ENCODE measurements around the gene ZNF655.
"Not testable (repeated sequence)": the region's sequence is repeated elsewhere in the genome, so short reads cannot be mapped to it uniquely, and the experiment has no call there.

ZNF655 gene

GRCh38 chr7:99560834-99561736, 2.6 kb downstream of the ZNF655 start:
- TF ChIP-seq CTCF (conservative IDR thresholded peaks at IDR 0.05; ENCODE audit: low read depth): no peak
- H3K27ac ChIP-seq: peak overlapping the region; percentile 92
- CTCF ChIA-PET: interaction anchor here (0.6 kb wide), 1 partner anchor 30 kb away, joined by 5 read pairs; no protein-coding TSS in a partner anchor
- POLR2A ChIA-PET (ENCODE audit: low non-redundant PET): no interaction called here
- DNase-seq (ENCODE audit: low spot score): peak; percentile 53

GRCh38 chr7:99561737-99562051, 3.3 kb downstream of the ZNF655 start:
- DNase-seq (ENCODE audit: low spot score): no peak
- ChIA-PET CTCF (no interaction called here), POLR2A (ENCODE audit: low non-redundant PET) (no interaction called here)
- no peak for TF ChIP-seq CTCF (conservative IDR thresholded peaks at IDR 0.05; ENCODE audit: low read depth)
- peak overlapping the region; percentile 92 for H3K27ac ChIP-seq

GRCh38 chr7:99562114-99562784, 3.8 kb downstream of the ZNF655 start:
- ChIA-PET CTCF (no interaction called here), POLR2A (ENCODE audit: low non-redundant PET) (no interaction called here)
- H3K27ac ChIP-seq: peak overlapping the region; percentile 92

GRCh38 chr7:99562832-99563231, 4.4 kb downstream of the ZNF655 start:
- TF ChIP-seq CTCF (conservative IDR thresholded peaks at IDR 0.05; ENCODE audit: low read depth): no peak
- POLR2A ChIA-PET (ENCODE audit: low non-redundant PET): no interaction called here
- CTCF ChIA-PET: no interaction called here
- peak overlapping the region; percentile 92 for H3K27ac ChIP-seq
- DNase-seq (ENCODE audit: low spot score): peak; percentile 98

More at GRCh38 chr7:99562114-99562784, 3.8 kb downstream of the ZNF655 start:
- no peak for TF ChIP-seq CTCF (conservative IDR thresholded peaks at IDR 0.05; ENCODE audit: low read depth)
- no peak for DNase-seq (ENCODE audit: low spot score)

- DNase-seq (ENCODE audit: low spot score): peak; percentile 48
- ChIA-PET CTCF (no interaction called here), POLR2A (ENCODE audit: low non-redundant PET) (interaction anchor here (0.8 kb wide), 1 partner anchor 9 kb away, joined by 3 read pairs; no protein-coding TSS in a partner anchor)
- TF ChIP-seq CTCF (conservative IDR thresholded peaks at IDR 0.05; ENCODE audit: low read depth): no peak
- H3K27ac ChIP-seq: peak overlapping the region; percentile 92
Observed at GRCh38 chr7:99563650-99564049, 5.2 kb downstream of the ZNF655 start.

GRCh38 chr7:99568770-99569169, 10.3 kb downstream of the ZNF655 start:
- H3K27ac ChIP-seq; CTCF ChIA-PET; POLR2A ChIA-PET (ENCODE audit: low non-redundant PET); DNase-seq (ENCODE audit: low spot score): not testable (repeated sequence)

- DNase-seq (ENCODE audit: low spot score): no peak
- TF ChIP-seq CTCF (conservative IDR thresholded peaks at IDR 0.05; ENCODE audit: low read depth): no peak
- ChIA-PET POLR2A (ENCODE audit: low non-redundant PET) (interaction anchor here (0.6 kb wide), 2 partner anchors 18 to 66 kb away, joined by 4 to 9 read pairs; no protein-coding TSS in a partner anchor), CTCF (no interaction called here)
- no peak overlapping the region for H3K27ac ChIP-seq
Observed at GRCh38 chr7:99571768-99572167, 13.3 kb downstream of the ZNF655 start.
